Measurements from ENCODE around the gene PDE6H.

Gene PDE6H

DNA sequence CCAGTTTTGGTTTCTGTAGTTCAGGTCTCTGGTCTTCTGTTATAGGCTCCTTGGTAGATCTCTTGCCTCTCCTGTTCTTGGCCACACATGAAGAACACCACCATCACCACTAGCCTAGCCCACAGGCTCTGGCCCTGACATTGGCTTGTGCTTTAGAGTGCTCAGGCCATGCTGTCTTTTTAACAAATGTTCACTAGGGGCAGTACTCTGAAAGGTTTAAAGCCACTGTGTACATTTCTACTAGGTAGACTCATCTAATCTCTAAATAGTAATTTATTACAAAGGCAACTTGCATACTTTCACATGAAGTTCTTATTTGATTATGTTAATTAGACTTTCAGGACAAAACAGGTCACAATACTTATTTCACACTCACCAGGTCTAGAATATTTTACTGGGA lies 38.3 kb downstream of the PDE6H start:
- no peak for DNase-seq

DNA sequence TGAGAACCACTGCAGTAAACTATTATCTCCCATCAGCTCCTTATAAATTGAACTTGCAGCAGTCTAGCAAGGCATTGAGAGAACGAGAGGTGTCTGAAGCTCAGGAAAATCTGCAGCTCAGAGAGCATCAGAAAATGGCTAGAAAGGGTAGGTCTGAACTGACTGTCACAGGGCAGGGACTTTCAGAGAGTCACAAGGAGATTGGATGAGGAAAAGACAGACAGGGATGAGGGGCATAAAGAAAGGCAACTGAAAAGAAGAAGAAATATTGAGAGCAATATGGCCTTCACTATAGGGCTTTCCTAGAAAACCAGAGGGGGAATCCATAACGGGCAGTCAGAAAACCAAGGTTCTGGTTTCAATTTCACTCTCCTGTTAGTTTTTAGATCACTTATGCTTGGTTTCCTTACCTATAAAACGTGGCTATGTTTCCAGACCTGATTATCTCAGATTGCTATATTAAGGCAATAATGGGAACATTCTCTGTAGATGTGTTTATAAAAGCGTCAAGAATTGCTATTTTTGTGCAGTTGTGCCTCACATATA lies 40.9 kb downstream of the PDE6H start:
- DNase-seq = no peak

DNA sequence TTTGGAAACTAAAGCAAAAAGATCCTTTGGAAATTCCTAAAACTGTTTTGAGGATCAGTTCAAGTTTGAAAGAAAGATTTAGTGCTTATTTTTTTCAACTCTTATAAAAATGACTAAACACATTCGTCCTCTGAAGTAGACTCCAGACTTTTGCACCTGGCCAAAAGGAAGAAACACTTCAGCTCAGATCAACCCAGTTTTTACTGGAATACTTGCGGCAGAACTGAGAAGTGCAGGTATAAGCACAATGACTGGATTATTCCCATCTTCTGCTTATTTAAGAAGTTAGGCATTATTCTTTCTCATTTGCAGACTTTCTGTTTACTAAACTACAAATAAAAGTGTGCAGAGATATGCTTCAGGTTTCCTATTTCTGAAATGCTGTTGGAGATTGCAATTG lies 41.9 kb downstream of the PDE6H start:
- DNase-seq = no peak

DNA sequence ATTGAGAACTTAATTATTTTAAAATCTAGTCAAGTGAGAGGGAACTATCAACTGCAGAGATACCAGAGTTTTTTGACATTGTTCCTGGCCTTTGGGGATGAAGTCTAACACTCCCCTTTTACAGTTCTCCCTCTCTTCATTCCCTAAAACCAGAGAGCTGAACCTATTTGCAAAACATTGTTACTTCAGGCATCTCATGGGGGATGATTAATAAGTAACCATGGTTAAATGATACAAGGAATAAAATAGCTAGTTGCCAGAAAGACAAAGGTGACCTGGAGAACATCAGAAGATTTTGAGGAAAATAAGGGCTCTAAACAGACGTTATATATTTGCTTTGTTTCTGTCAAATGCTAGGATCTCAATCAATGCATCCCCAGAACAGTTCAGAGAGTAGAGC lies 42.3 kb downstream of the PDE6H start:
- DNase-seq = no peak

DNA sequence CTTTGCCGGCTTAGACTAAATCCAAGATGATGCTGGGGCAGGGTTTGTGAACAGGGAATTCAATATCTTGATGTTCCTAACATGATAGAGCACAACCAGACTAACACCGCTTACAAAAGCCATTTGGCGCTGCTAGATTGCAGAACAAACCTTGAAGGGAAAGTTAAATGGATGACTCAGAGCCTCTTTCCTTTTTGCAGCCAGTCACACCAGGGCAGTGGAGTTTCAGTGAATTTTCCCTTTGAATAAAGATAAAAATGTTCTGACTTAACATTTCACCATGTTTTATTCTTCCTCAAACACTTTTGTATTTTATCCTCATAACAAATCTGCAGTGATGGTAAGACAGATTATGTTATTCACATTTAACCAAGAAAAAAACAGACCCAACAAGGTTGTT lies 47.3 kb downstream of the PDE6H start:
- DNase-seq = no peak

All from NCI-H2107 (cell line).